ENCODE data around the gene NFATC2.

The NFATC2 gene

GRCh38 chr20:51416532-51417249, 125.8 kb downstream of the NFATC2 start:
- no peak for TF ChIP-seq ARNT (IDR thresholded peaks at IDR 0.05)
- no peak for TF ChIP-seq PKNOX1 (IDR thresholded peaks at IDR 0.05)
- TF ChIP-seq ELF4 (IDR thresholded peaks at IDR 0.05): no peak
- TF ChIP-seq CTBP1 (IDR thresholded peaks at IDR 0.05; ENCODE audit: borderline replicate concordance): no peak
- TF ChIP-seq ZNF384 (IDR thresholded peaks at IDR 0.05): no peak
- no peak for TF ChIP-seq LEF1 (IDR thresholded peaks at IDR 0.05; ENCODE audit: borderline replicate concordance)
- TF ChIP-seq FOXM1 (IDR thresholded peaks at IDR 0.05; ENCODE audit: borderline replicate concordance): no peak
- TF ChIP-seq L3MBTL2 (conservative IDR thresholded peaks at IDR 0.05): no peak
- no peak for TF ChIP-seq TARDBP (IDR thresholded peaks at IDR 0.05)
- no peak for TF ChIP-seq SUZ12 (IDR thresholded peaks at IDR 0.05)
- no peak for TF ChIP-seq HDGF (IDR thresholded peaks at IDR 0.05; ENCODE audit: borderline replicate concordance)
- no peak for TF ChIP-seq BHLHE40 (IDR thresholded peaks at IDR 0.05; ENCODE audit: borderline replicate concordance)
- TF ChIP-seq SP1 (IDR thresholded peaks at IDR 0.05): no peak
- no peak for TF ChIP-seq FOXK2 (IDR thresholded peaks at IDR 0.05)
- POLR2A ChIA-PET: no interaction called here
- no peak for DNase-seq (ENCODE audit: extremely low spot score)
- CTCF ChIA-PET: no interaction called here

- ChIA-PET CTCF (no interaction called here), POLR2A (no interaction called here)
- TF ChIP-seq PKNOX1 (IDR thresholded peaks at IDR 0.05) (no peak), FOXK2 (IDR thresholded peaks at IDR 0.05) (no peak), TARDBP (IDR thresholded peaks at IDR 0.05) (no peak), FOXM1 (IDR thresholded peaks at IDR 0.05; ENCODE audit: borderline replicate concordance) (no peak), ARNT (IDR thresholded peaks at IDR 0.05) (no peak), ZNF384 (IDR thresholded peaks at IDR 0.05) (no peak)
- DNase-seq (ENCODE audit: extremely low spot score): no peak
These were observed 128.7 kb downstream of the NFATC2 start for GRCh38 chr20:51413857-51414256.

- TF ChIP-seq SUZ12 (IDR thresholded peaks at IDR 0.05) (no peak), PKNOX1 (IDR thresholded peaks at IDR 0.05) (no peak), SP1 (IDR thresholded peaks at IDR 0.05) (no peak), NFRKB (IDR thresholded peaks at IDR 0.05) (no peak), HDGF (IDR thresholded peaks at IDR 0.05; ENCODE audit: borderline replicate concordance) (no peak), FOXM1 (IDR thresholded peaks at IDR 0.05; ENCODE audit: borderline replicate concordance) (no peak), TARDBP (IDR thresholded peaks at IDR 0.05) (no peak), BHLHE40 (IDR thresholded peaks at IDR 0.05; ENCODE audit: borderline replicate concordance) (no peak), ELF4 (IDR thresholded peaks at IDR 0.05) (no peak), ARNT (IDR thresholded peaks at IDR 0.05) (no peak)
- CTCF ChIA-PET: no interaction called here
- POLR2A ChIA-PET: no interaction called here
- no peak for DNase-seq (ENCODE audit: extremely low spot score)
These were observed 129.5 kb downstream of the NFATC2 start for GRCh38 chr20:51412951-51413481.

GRCh38 chr20:51412333-51412871, 130.1 kb downstream of the NFATC2 start:
- CTCF ChIA-PET: no interaction called here
- POLR2A ChIA-PET: no interaction called here
- TF ChIP-seq HDGF (IDR thresholded peaks at IDR 0.05; ENCODE audit: borderline replicate concordance): no peak
- TF ChIP-seq SP1 (IDR thresholded peaks at IDR 0.05): no peak
- no peak for TF ChIP-seq ARNT (IDR thresholded peaks at IDR 0.05)
- no peak for TF ChIP-seq BHLHE40 (IDR thresholded peaks at IDR 0.05; ENCODE audit: borderline replicate concordance)
- DNase-seq (ENCODE audit: extremely low spot score): no peak

- POLR2A ChIA-PET: no interaction called here
- CTCF ChIA-PET: no interaction called here
- TF ChIP-seq FOXA1 (IDR thresholded peaks at IDR 0.05): no peak
- TF ChIP-seq NFRKB (IDR thresholded peaks at IDR 0.05): no peak
- no peak for TF ChIP-seq PKNOX1 (IDR thresholded peaks at IDR 0.05)
- TF ChIP-seq HDGF (IDR thresholded peaks at IDR 0.05; ENCODE audit: borderline replicate concordance): no peak
- TF ChIP-seq TARDBP (IDR thresholded peaks at IDR 0.05): no peak
- no peak for TF ChIP-seq FOXK2 (IDR thresholded peaks at IDR 0.05)
- TF ChIP-seq LEF1 (IDR thresholded peaks at IDR 0.05; ENCODE audit: borderline replicate concordance): no peak
- no peak for TF ChIP-seq BHLHE40 (IDR thresholded peaks at IDR 0.05; ENCODE audit: borderline replicate concordance)
- no peak for TF ChIP-seq L3MBTL2 (conservative IDR thresholded peaks at IDR 0.05)
- no peak for TF ChIP-seq FOXM1 (IDR thresholded peaks at IDR 0.05; ENCODE audit: borderline replicate concordance)
- TF ChIP-seq CTBP1 (IDR thresholded peaks at IDR 0.05; ENCODE audit: borderline replicate concordance): no peak
- TF ChIP-seq ZNF384 (IDR thresholded peaks at IDR 0.05): no peak
- no peak for TF ChIP-seq ARNT (IDR thresholded peaks at IDR 0.05)
- no peak for DNase-seq (ENCODE audit: extremely low spot score)
These were observed 130.6 kb downstream of the NFATC2 start for GRCh38 chr20:51411870-51412269.
